IMR-90 (cell line): ENCODE measurements around the gene ETHE1. TPM values are rescaled to one million over a fixed set of nuclear protein-coding genes. Genes with fewer than 3 reads are reported as not detected.

Experiments used
- MAZ ChIP-seq: IDR thresholded peaks from 2 replicates; pipeline ENCODE4 v1.6.1; 2012; ENCODE audit warnings: low read depth, mild to moderate bottlenecking, low read length, improper control_type of control experiment, moderate library complexity, borderline replicate concordance
- NFE2L2 ChIP-seq: fragments of 150-350 bp; IDR thresholded peaks from 2 replicates; pipeline ENCODE4 v1.6.1; 2016; ENCODE audit warnings: low read depth, mild to moderate bottlenecking, low read length
- POLR2A ChIP-seq: IDR thresholded peaks from 2 replicates; pipeline ENCODE4 v1.6.1; 2012; ENCODE audit warnings: mild to moderate bottlenecking, low read depth, low read length
- polyA plus RNA-seq, 3 experiments: library from polyadenylated mRNA; depleted of rRNA; stranded (reverse); fragments of >200 nt; gene quantifications; 2 replicates each; pipeline ENCODE4 v1.2.3, GENCODE V29; 2012; ENCODE audit warnings: low replicate concordance in 1 of 3
- total RNA-seq: library from RNA; depleted of rRNA; stranded (reverse); fragments of >200 nt; gene quantifications from 2 replicates; pipeline ENCODE4 v1.2.3, GENCODE V29; 2012
- TF ChIP-seq, protein P1 (sequence below): fragments of 150-350 bp; IDR thresholded peaks from 2 replicates; pipeline ENCODE4 v1.6.1; 2017; ENCODE audit warnings: mild to moderate bottlenecking, antibody characterized with exemption, low read length, low read depth
- TF ChIP-seq, protein P2 (sequence below): fragments of 150-350 bp; IDR thresholded peaks from 2 replicates; pipeline ENCODE4 v1.6.1; 2016; ENCODE audit warnings: low read depth, mild to moderate bottlenecking, low read length, moderate library complexity, borderline replicate concordance

The ETHE1 gene
- total and polyA plus RNA-seq, 2 of the 4 experiments (the other 2 are of a cell fraction) = 161 to 233 TPM

DNA sequence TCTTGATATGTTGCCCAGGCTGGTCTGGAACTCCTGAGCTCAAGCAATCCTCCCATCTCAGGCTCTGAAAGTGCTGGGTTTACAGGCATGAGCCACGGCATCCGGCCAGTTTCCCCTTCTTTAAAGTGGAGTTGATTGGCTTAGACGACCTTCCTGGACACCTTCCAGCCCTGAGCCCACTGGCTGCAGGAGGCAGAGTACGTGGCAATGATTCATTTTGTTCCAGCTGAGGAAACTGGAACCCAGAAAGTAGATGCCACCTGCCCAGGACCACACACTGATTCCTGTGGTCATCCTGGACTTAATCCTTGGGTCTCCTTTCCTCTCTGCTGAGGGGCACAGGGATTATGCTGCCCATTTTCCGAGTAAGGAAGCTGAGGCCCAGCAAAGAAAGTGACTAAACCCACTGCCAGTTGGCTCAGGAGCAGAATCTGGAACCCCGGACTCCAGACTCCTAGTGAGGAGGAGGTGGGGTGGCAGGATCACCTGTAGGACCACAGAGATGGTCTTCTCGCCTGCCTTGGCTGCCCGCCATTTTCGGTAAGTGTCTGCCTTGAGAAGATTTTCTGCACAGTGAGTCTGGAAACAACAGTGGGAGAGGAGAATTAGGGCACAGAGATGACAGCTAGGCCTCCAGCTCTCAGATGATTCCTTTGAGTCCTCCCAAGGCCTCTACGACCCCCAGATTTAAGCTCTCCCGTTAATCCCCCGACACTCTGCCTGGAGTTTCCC lies 47.6 kb upstream of the ETHE1 start (continued):
- TF ChIP-seq, protein P1, sequence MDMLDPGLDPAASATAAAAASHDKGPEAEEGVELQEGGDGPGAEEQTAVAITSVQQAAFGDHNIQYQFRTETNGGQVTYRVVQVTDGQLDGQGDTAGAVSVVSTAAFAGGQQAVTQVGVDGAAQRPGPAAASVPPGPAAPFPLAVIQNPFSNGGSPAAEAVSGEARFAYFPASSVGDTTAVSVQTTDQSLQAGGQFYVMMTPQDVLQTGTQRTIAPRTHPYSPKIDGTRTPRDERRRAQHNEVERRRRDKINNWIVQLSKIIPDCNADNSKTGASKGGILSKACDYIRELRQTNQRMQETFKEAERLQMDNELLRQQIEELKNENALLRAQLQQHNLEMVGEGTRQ = no peak
- TF ChIP-seq POLR2A (no peak), MAZ (no peak), NFE2L2 (no peak)
- TF ChIP-seq, protein P2, sequence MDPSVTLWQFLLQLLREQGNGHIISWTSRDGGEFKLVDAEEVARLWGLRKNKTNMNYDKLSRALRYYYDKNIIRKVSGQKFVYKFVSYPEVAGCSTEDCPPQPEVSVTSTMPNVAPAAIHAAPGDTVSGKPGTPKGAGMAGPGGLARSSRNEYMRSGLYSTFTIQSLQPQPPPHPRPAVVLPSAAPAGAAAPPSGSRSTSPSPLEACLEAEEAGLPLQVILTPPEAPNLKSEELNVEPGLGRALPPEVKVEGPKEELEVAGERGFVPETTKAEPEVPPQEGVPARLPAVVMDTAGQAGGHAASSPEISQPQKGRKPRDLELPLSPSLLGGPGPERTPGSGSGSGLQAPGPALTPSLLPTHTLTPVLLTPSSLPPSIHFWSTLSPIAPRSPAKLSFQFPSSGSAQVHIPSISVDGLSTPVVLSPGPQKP = no peak
